PC-9 (cell line): ENCODE measurements around the gene INPP5F.

Experiments
- CTCF ChIP-seq: fragments of 200-600 bp; sonication (generic); conservative IDR thresholded peaks from 2 replicates; pipeline ENCODE4 v1.6.1; 2017; ENCODE audit warnings: mixed run types, antibody characterized with exemption, mild to moderate bottlenecking, moderate library complexity
- EZH2 ChIP-seq: fragments of 200-600 bp; sonication (generic); IDR thresholded peaks from 2 replicates; pipeline ENCODE4 v1.8.0; 2017; ENCODE audit warnings: antibody characterized with exemption, low read depth

- TF ChIP-seq CTCF: no peak
- no peak for TF ChIP-seq EZH2
These were observed 46.4 kb upstream of the INPP5F start for GRCh38 chr10:119679480-119679829.
